VCaP (cell line): ENCODE measurements around the gene EEF1G.

Experiments
- H3K27ac ChIP-seq: fragments of 450-650 bp; 2 replicates; pipeline ENCODE4 v1.5.1; 2017
- CTCF ChIP-seq: fragments of 450-650 bp; conservative IDR thresholded peaks from 2 replicates; pipeline ENCODE4 v1.5.1; 2017; ENCODE audit warnings: mild to moderate bottlenecking, moderate library complexity

The EEF1G gene

GRCh38 chr11:62578541-62578940 is 4.8 kb upstream of the EEF1G start:
- no peak overlapping the region for H3K27ac ChIP-seq
- no peak for TF ChIP-seq CTCF

GRCh38 chr11:62577046-62577714 is 3.5 kb upstream of the EEF1G start:
- no peak overlapping the region for H3K27ac ChIP-seq
- no peak for TF ChIP-seq CTCF

GRCh38 chr11:62575837-62576236 is 2.1 kb upstream of the EEF1G start:
- no peak for TF ChIP-seq CTCF
- no peak overlapping the region for H3K27ac ChIP-seq

DNA sequence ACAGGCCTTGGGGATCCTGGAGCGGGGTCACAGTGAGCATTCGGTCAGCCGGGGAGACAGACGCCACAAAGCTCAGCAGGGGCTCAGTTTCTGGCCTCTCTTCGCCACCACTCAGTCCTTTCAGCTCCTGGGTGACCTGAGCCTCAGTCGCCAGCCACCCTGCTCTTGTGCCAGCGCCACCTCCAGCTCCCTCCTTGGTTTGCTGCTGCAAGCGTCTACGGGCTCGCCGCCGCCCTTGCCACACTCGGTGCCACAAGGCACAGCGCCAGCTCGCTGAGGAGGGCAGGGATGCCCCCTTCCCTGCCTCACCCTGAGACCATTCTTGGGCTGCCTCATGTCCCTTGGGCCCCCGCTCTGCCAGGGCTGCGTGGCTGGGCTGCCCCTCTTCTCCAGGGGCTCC is 1.5 kb upstream of the EEF1G start:
- H3K27ac ChIP-seq: no peak overlapping the region
- no peak for TF ChIP-seq CTCF

- TF ChIP-seq CTCF: no peak
- peak overlapping the region; percentile 86 for H3K27ac ChIP-seq
Measured at GRCh38 chr11:62574363-62575071, 826 bp upstream of the EEF1G start.

DNA sequence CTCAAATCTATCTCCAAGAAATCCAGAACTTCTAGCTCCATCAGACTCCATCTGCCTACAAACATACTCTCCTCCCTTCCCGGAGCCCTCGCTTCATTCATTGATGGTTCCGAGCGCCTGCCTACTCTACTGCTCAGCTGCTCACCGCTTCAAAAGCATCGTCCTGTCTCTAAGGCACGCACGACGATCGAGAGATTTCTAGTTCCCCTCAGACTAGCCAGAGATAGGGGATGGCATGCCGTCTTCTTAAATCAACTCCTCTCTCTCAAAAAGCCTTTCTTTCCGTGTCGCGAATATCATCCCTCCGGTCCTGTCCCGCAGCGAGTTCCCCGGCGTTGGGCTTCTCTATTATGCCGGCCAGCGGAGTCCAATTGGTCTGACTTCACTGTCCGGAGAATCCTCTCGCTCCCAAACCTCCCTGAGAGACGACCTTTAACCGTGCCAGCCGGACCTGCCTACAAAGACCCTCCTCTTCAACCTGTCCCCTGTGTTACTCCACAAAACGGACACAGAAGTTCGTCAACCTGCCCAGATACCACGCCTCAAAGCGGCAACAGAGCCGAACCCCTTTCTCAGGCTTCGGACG is 592 bp downstream of the EEF1G start:
- TF ChIP-seq CTCF: no peak
- H3K27ac ChIP-seq: peak overlapping the region; percentile 86

GRCh38 chr11:62572431-62572830 is 1.3 kb downstream of the EEF1G start:
- no peak for TF ChIP-seq CTCF
- H3K27ac ChIP-seq: peak overlapping the region; percentile 86

- H3K27ac ChIP-seq: peak overlapping the region; percentile 86; the same call in 1 of the 2 replicates
Measured at GRCh38 chr11:62571493-62571892, 2.2 kb downstream of the EEF1G start.

GRCh38 chr11:62570903-62571302 is 2.8 kb downstream of the EEF1G start:
- H3K27ac ChIP-seq: peak overlapping the region; percentile 21; the same call in 1 of the 2 replicates
